Endothelial cell of umbilical vein (primary cell): Measurements from ENCODE around the gene SYNDIG1. TPM values are rescaled to one million over a fixed set of nuclear protein-coding genes. Genes with fewer than 3 reads are reported as not detected.

Experiments
- BruUV-seq: library from RNA; stranded (reverse); fragments of 400-500 nt; replicated peaks from 2 replicates; lab custom pipeline; 2021; lab: Mats Ljungman, UMichigan
- CTCF ChIA-PET: fragments of 300-600, 350-600 bp; sonication (Branson Sonifier 250); formaldehyde crosslinking; loops from one replicate; lab custom pipeline; 2021; ENCODE audit warnings: antibody characterized with exemption, inconsistent platforms; lab: Charles Lee
- POLR2A ChIA-PET: fragments of 300-600, 350-600 bp; sonication (Branson Sonifier 250); formaldehyde crosslinking; loops from one replicate; lab custom pipeline; 2021; ENCODE audit warnings: antibody characterized with exemption, inconsistent platforms; lab: Charles Lee
- DNase-seq: peaks from one replicate; pipeline ENCODE4 v3.0.0-alpha.2; 2011; ENCODE audit warnings: low read depth, low spot score
- FAIRE-seq: peaks from 2 replicates; lab custom pipeline; 2011; peaks lifted over from hg19 to GRCh38; lab: Jason Lieb, UNC
- H2AFZ ChIP-seq: 2 replicates; pipeline ENCODE4 v1.6.0; 2012; ENCODE audit warnings: low read depth, low read length, control low read depth, inconsistent platforms
- H3K27ac ChIP-seq: 2 replicates; pipeline ENCODE4 v1.5.1; 2011; ENCODE audit warnings: low read depth, mild to moderate bottlenecking, control low read depth, low read length, moderate library complexity; ENCODE audit not compliant: insufficient read depth
- H3K27me3 ChIP-seq, 2 experiments: 2 replicates each; pipeline versions ENCODE4 v1.6.0 to v1.6.1; 2011; ENCODE audit warnings: low read length in 2 of 2, mixed read lengths in 1 of 2; ENCODE audit not compliant: control insufficient read depth in 2 of 2, insufficient read depth in 2 of 2
- H3K36me3 ChIP-seq, 2 experiments: 2 replicates in 1 of 2; 3 replicates in 1 of 2; pipeline ENCODE4 v1.5.1; 2011; ENCODE audit warnings: low read length in 2 of 2, mild to moderate bottlenecking in 1 of 2, moderate library complexity in 1 of 2; ENCODE audit not compliant: control insufficient read depth in 2 of 2, insufficient read depth in 2 of 2; ENCODE audit errors: extremely low read depth in 1 of 2
- H3K4me1 ChIP-seq: 3 replicates; pipeline ENCODE4 v1.5.1; 2011; ENCODE audit warnings: mild to moderate bottlenecking, low read length; ENCODE audit not compliant: control insufficient read depth, insufficient read depth; ENCODE audit errors: extremely low read depth
- H3K4me2 ChIP-seq: 2 replicates; pipeline ENCODE4 v1.6.1; 2011; ENCODE audit warnings: low read length, control low read depth, mixed read lengths; ENCODE audit not compliant: insufficient read depth
- H3K4me3 ChIP-seq, 3 experiments: fragments of 200-600 bp in 1 of 3; sonication (generic), shearing (Covaris generic) in 1 of 3; replicated peaks in 1 of 3; 2 replicates each; pipeline ENCODE4 v1.5.1; 2011 to 2016; ENCODE audit warnings: control low read depth in 3 of 3, low read length in 3 of 3, mild to moderate bottlenecking in 2 of 3, inconsistent platforms in 1 of 3, low read depth in 1 of 3, moderate library complexity in 1 of 3; ENCODE audit not compliant: insufficient read depth in 1 of 3
- H3K79me2 ChIP-seq: 2 replicates; pipeline ENCODE4 v1.6.0; 2012; ENCODE audit warnings: low read length, inconsistent platforms; ENCODE audit not compliant: control insufficient read depth, insufficient read depth
- H3K9ac ChIP-seq: replicated peaks from 2 replicates; pipeline ENCODE3; 2011; ENCODE audit warnings: low read length, control low read depth; ENCODE audit not compliant: insufficient read depth; ENCODE audit errors: extremely low read depth
- H3K9me1 ChIP-seq: replicated peaks from 3 replicates; pipeline ENCODE4 v1.6.0; 2011; ENCODE audit warnings: mild to moderate bottlenecking, low read length; ENCODE audit not compliant: control insufficient read depth, insufficient read depth; ENCODE audit errors: extremely low read depth
- H3K9me3 ChIP-seq: replicated peaks from 2 replicates; pipeline ENCODE4 v1.5.1; 2012; ENCODE audit warnings: low read length, inconsistent platforms; ENCODE audit not compliant: control insufficient read depth, insufficient read depth
- H4K20me1 ChIP-seq: replicated peaks from 2 replicates; pipeline ENCODE3; 2011; ENCODE audit warnings: mild to moderate bottlenecking, low read length; ENCODE audit not compliant: control insufficient read depth, insufficient read depth; ENCODE audit errors: extremely low read depth
- CTCF ChIP-seq, 2 donors: IDR thresholded peaks; 1 replicate in 1 of 2; 2 replicates in 1 of 2; pipeline ENCODE4 v1.5.1; 2011; ENCODE audit warnings: low read length in 2 of 2, mild to moderate bottlenecking in 2 of 2, moderate library complexity in 2 of 2, control low read depth in 1 of 2, inconsistent platforms in 1 of 2, low read depth in 1 of 2; ENCODE audit not compliant: insufficient read depth in 1 of 2; ENCODE audit errors: extremely low read depth in 1 of 2
- EZH2 ChIP-seq: IDR thresholded peaks from 2 replicates; pipeline ENCODE4 v1.6.1; 2012; ENCODE audit warnings: borderline replicate concordance, low read depth, mild to moderate bottlenecking, moderate library complexity, low read length, inconsistent platforms; ENCODE audit not compliant: severe bottlenecking
- FOS ChIP-seq: IDR thresholded peaks from 2 replicates; pipeline ENCODE4 v1.6.1; 2011; ENCODE audit warnings: mild to moderate bottlenecking, low read length, moderate library complexity, borderline replicate concordance; ENCODE audit not compliant: insufficient read depth
- GATA2 ChIP-seq: IDR thresholded peaks from 2 replicates; pipeline ENCODE4 v1.7.0; 2011; ENCODE audit warnings: low read depth, mild to moderate bottlenecking, moderate library complexity, mixed read lengths, low read length; ENCODE audit not compliant: insufficient read length, insufficient read depth
- MAX ChIP-seq: IDR thresholded peaks from 2 replicates; pipeline ENCODE4 v1.6.1; 2011; ENCODE audit not compliant: insufficient read depth, insufficient read length
- MYC ChIP-seq: IDR thresholded peaks from one replicate; pipeline ENCODE4 v1.6.1; 2011; ENCODE audit warnings: mild to moderate bottlenecking, low read depth, low read length
- POLR2AphosphoS5 ChIP-seq: IDR thresholded peaks from 2 replicates; pipeline ENCODE4 v1.6.1; 2012; ENCODE audit warnings: low read depth, mild to moderate bottlenecking, control low read depth, low read length, moderate library complexity; ENCODE audit not compliant: insufficient read depth
- dilution Hi-C: fragments of 300-500 bp; cut with MboI; formaldehyde crosslinking; loops from one replicate; pipeline ENCODE4 v1.15.0; 2019; ENCODE audit warnings: low sequenced_read_pairs; ENCODE audit not compliant: extremely low pct_ligation_motif_present
- intact Hi-C: fragments of 100-400 bp; cut with micrococcal nuclease; formaldehyde crosslinking; loops from one replicate; pipeline ENCODE4 v1.10.0; 2022
- polyA plus RNA-seq, 4 experiments: library from polyadenylated mRNA; depleted of rRNA in 3 of 4; stranded (reverse) in 3 of 4; unstranded in 1 of 4; fragments of >200 nt; gene quantifications; 2 replicates each; pipeline versions ENCODE4 v1.2.1 to v1.2.3, GENCODE V29; 2011 to 2012; ENCODE audit warnings: missing spikeins in 1 of 4
- total RNA-seq: library from RNA; stranded (reverse); gene quantifications from 2 replicates; pipeline ENCODE4 v1.2.3, GENCODE V29; 2021

SYNDIG1 gene
- total and polyA plus RNA-seq, 2 donors (not counting 3 experiments of a cell fraction or from before 2014, with no cell fraction given) = not detected

GRCh38 chr20:24528583-24529368 is 59.3 kb downstream of the SYNDIG1 start:
- CTCF ChIA-PET = no interaction called here
- H3K4me2 ChIP-seq = no peak overlapping the region
- intact Hi-C loops (no loop called here), dilution Hi-C loops (no loop called here)
- no peaks in the 10 kb centered on the region for H3K36me3 ChIP-seq
- no peak overlapping the region for H3K9ac ChIP-seq
- H2AFZ ChIP-seq = no peak overlapping the region
- peaks cover 7% of the 10 kb centered on the region for H3K9me3 ChIP-seq
- TF ChIP-seq CTCF (IDR thresholded peaks at IDR 0.05; ENCODE audit: extremely low read depth in 1 of 2, insufficient read depth in 1 of 2, low read depth in 1 of 2, low read length in 2 of 2) (no peak), MYC (no peak), POLR2AphosphoS5 (no peak), FOS (no peak), GATA2 (no peak), EZH2 (no peak), MAX (no peak)
- BruUV-seq = no TSS peak
- no peak overlapping the region for H3K27ac ChIP-seq
- H3K9me1 ChIP-seq = no peaks in the 10 kb centered on the region
- H3K4me3 ChIP-seq = no peak overlapping the region
- POLR2A ChIA-PET = no interaction called here
- H3K27me3 ChIP-seq = no peaks in the 10 kb centered on the region
- H3K79me2 ChIP-seq = no peaks in the 10 kb centered on the region
- no peak for FAIRE-seq
- no peaks in the 10 kb centered on the region for H4K20me1 ChIP-seq
- no peak for DNase-seq
- no peaks in the 10 kb centered on the region for H3K4me1 ChIP-seq
